KMS-11 (cell line): ENCODE measurements around the gene LTA4H.

Experiments
- H2AFZ ChIP-seq: fragments of 200-600 bp; sonication (generic); 2 replicates; pipeline ENCODE4 v1.6.1; 2016; ENCODE audit warnings: antibody characterized with exemption, mixed run types, low read depth
- H3K27ac ChIP-seq: fragments of 200-600 bp; sonication (generic); 2 replicates; pipeline ENCODE4 v1.6.1; 2016; ENCODE audit warnings: mild to moderate bottlenecking, mixed run types
- H3K27me3 ChIP-seq: fragments of 200-600 bp; sonication (generic); 2 replicates; pipeline ENCODE4 v1.6.1; 2017; ENCODE audit warnings: mild to moderate bottlenecking, low read depth, mixed run types, moderate library complexity; ENCODE audit not compliant: insufficient read depth
- H3K36me3 ChIP-seq: fragments of 200-600 bp; sonication (generic); 2 replicates; pipeline ENCODE4 v1.6.1; 2017; ENCODE audit warnings: mild to moderate bottlenecking, mixed run types; ENCODE audit not compliant: insufficient read depth
- H3K4me1 ChIP-seq: fragments of 200-600 bp; sonication (generic); 2 replicates; pipeline ENCODE4 v1.6.1; 2016; ENCODE audit warnings: mild to moderate bottlenecking, low read depth, mixed run types; ENCODE audit not compliant: poor library complexity, severe bottlenecking
- H3K4me2 ChIP-seq: fragments of 200-600 bp; sonication (generic); 2 replicates; pipeline ENCODE4 v1.7.0; 2016; ENCODE audit warnings: mild to moderate bottlenecking, mixed run types
- H3K4me3 ChIP-seq: fragments of 200-600 bp; sonication (generic); IDR thresholded peaks from 2 replicates; pipeline ENCODE4 v1.6.1; 2017; ENCODE audit warnings: low read depth, low read length, mixed read lengths; ENCODE audit not compliant: insufficient read depth
- H3K79me2 ChIP-seq: fragments of 200-600 bp; sonication (generic); 2 replicates; pipeline ENCODE4 v1.6.1; 2016; ENCODE audit warnings: low read depth, mixed run types; ENCODE audit not compliant: insufficient read depth
- H3K9ac ChIP-seq: fragments of 200-600 bp; sonication (generic); 2 replicates; pipeline ENCODE4 v1.6.1; 2016; ENCODE audit warnings: mild to moderate bottlenecking, mixed run types
- H4K20me1 ChIP-seq: fragments of 200-600 bp; sonication (generic); 2 replicates; pipeline ENCODE4 v1.6.1; 2016; ENCODE audit warnings: mild to moderate bottlenecking, mixed run types; ENCODE audit not compliant: insufficient read depth
- TF ChIP-seq, protein P1 (sequence below): fragments of 200-600 bp; sonication (generic); conservative IDR thresholded peaks from 2 replicates; pipeline ENCODE4 v1.6.1; 2017; ENCODE audit warnings: low read depth, mild to moderate bottlenecking, antibody characterized with exemption, low read length, moderate library complexity, mixed read lengths

LTA4H gene

DNA sequence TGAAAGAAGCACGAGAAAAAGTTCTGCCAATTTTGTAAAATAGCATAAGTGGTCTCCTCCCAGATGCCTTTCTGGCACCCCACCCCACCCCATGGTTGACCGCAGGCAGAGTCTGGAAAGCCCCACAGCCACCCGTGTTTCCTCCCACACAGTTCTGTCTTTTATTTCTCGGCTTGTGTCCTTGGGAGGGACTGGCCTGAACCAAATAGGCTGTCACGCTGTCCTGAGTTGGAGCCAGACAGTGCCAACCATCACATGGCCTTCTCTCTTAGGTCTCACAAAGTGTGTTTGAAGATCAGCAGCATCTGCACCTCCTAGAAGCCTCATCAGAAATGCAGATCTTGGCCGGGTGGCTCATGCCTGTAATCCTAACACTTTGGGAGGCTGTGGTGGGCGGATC, 10.2 kb upstream of the LTA4H start:
- Histone ChIP-seq H4K20me1 (no peaks in the 10 kb centered on the region), H3K36me3 (no peaks in the 10 kb centered on the region), H3K27ac (no peak overlapping the region), H3K4me1 (peaks cover 40% of the 10 kb centered on the region), H3K79me2 (no peaks in the 10 kb centered on the region), H3K27me3 (no peaks in the 10 kb centered on the region), H3K4me2 (no peak overlapping the region), H2AFZ (no peak overlapping the region), H3K9ac (no peak overlapping the region), H3K4me3 (no peak overlapping the region)
- TF ChIP-seq, protein P1, sequence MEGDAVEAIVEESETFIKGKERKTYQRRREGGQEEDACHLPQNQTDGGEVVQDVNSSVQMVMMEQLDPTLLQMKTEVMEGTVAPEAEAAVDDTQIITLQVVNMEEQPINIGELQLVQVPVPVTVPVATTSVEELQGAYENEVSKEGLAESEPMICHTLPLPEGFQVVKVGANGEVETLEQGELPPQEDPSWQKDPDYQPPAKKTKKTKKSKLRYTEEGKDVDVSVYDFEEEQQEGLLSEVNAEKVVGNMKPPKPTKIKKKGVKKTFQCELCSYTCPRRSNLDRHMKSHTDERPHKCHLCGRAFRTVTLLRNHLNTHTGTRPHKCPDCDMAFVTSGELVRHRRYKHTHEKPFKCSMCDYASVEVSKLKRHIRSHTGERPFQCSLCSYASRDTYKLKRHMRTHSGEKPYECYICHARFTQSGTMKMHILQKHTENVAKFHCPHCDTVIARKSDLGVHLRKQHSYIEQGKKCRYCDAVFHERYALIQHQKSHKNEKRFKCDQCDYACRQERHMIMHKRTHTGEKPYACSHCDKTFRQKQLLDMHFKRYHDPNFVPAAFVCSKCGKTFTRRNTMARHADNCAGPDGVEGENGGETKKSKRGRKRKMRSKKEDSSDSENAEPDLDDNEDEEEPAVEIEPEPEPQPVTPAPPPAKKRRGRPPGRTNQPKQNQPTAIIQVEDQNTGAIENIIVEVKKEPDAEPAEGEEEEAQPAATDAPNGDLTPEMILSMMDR, result no peak

DNA sequence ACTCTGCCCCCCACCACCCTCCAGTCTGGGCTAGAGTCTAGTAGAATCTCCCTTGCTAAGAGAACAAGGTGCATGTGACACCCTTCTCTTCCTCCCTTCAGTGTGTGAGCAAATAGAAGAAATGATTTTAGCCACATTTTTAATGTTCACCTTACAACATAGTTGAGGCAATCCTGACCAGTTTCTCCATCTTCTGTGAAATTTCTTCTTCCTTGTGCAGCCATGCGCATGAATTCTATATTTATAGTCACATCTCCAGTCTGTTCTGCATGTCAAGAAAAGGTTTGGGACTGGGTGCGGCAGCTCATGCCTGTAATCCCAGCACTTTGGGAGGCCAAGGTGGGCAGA, 9.5 kb upstream of the LTA4H start:
- H3K4me1 ChIP-seq, result peaks cover 40% of the 10 kb centered on the region
- no peak overlapping the region for H2AFZ ChIP-seq
- H3K4me2 ChIP-seq, result no peak overlapping the region
- H3K36me3 ChIP-seq, result no peaks in the 10 kb centered on the region
- H3K9ac ChIP-seq, result no peak overlapping the region
- no peak overlapping the region for H3K27ac ChIP-seq
- no peaks in the 10 kb centered on the region for H3K27me3 ChIP-seq
- TF ChIP-seq, protein P1, result no peak
- H4K20me1 ChIP-seq, result no peaks in the 10 kb centered on the region
- no peak overlapping the region for H3K4me3 ChIP-seq
- no peaks in the 10 kb centered on the region for H3K79me2 ChIP-seq

DNA sequence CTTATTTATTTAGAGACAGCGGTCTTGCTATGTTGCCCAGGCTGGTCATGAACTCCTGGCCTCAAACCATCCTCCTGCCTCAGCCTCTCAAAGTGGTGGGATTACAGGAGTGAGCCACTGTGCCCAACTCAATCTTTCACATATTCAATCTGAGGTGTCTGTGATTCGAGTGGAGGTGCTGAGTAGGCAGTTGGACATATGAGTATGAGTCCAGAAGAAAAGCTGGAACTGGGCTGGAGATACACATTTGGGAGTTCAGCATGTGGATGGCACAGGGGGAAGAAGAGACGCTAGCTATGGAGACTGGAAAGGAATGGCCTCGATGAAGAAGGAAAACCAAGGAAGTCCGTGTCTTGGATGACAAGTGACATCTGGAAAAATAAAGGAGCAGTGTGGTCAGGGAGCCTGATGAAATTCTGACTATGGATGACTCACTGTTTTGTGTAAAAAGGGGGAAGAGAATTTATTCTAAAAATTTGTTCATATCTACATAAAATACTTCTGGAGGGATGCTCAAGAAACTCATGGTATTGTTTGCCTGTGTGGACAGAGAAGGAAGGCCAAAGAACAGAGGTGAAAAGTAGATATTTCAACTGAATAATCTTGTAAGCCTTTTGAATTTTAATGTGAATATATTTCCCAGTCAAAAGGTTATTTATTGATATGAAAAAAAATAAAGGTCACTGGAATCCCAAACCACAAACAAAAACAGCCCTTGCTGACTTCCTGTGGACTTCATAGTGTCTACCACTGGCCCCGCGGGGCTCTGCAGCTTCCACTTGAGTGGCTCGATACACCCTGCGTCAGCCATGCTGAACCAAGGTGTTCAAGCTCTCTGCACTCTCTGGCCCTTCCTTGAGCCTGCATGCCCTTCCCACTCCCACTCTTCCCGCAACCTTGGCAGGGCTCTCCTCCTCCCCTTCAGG, 8.9 kb upstream of the LTA4H start:
- no peaks in the 10 kb centered on the region for H4K20me1 ChIP-seq
- no peaks in the 10 kb centered on the region for H3K79me2 ChIP-seq
- H3K4me3 ChIP-seq, result no peak overlapping the region
- H3K27me3 ChIP-seq, result no peaks in the 10 kb centered on the region
- no peaks in the 10 kb centered on the region for H3K36me3 ChIP-seq
- H3K9ac ChIP-seq, result no peak overlapping the region
- no peak overlapping the region for H3K27ac ChIP-seq
- no peak overlapping the region for H3K4me2 ChIP-seq
- TF ChIP-seq, protein P1, result no peak
- no peak overlapping the region for H2AFZ ChIP-seq
- H3K4me1 ChIP-seq, result peaks cover 38% of the 10 kb centered on the region

DNA sequence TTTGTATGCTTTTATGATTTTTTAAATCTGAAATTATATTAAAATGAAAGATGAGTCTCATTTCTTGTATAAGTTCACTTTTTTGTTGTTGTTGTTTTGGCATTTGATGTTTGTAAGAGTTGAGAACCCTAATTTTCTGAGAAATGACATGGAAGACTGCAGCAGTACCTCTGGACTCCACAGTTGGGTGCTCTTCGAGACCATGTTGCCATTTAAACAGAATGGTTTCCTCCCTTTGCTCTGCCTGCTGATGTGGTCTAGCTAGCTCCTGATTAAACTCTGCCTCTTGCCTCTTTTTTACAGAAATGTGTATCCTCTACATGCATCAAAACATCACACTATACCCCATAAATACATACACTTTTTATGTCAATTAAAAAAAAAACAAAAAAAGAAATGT, 5.8 kb upstream of the LTA4H start:
- no peak overlapping the region for H2AFZ ChIP-seq
- no peak overlapping the region for H3K27ac ChIP-seq

More for the DNA sequence above, 5.8 kb upstream of the LTA4H start:
- TF ChIP-seq, protein P1, result no peak
- Histone ChIP-seq H4K20me1 (no peaks in the 10 kb centered on the region), H3K4me2 (no peak overlapping the region), H3K27me3 (no peaks in the 10 kb centered on the region), H3K9ac (no peak overlapping the region), H3K4me3 (no peak overlapping the region), H3K36me3 (no peaks in the 10 kb centered on the region), H3K79me2 (no peaks in the 10 kb centered on the region), H3K4me1 (peaks cover 7% of the 10 kb centered on the region)
